NCI-H1092 (cell line): Measurements from ENCODE around the gene PTPRD.
"Not testable (repeated sequence)": the region's sequence is repeated elsewhere in the genome, so short reads cannot be mapped to it uniquely, and the experiment has no call there.

ENCODE experiments used
- DNase-seq: peaks from one replicate; lab custom pipeline; 2025; lab: John Stamatoyannopoulos, UW

Gene PTPRD

DNA sequence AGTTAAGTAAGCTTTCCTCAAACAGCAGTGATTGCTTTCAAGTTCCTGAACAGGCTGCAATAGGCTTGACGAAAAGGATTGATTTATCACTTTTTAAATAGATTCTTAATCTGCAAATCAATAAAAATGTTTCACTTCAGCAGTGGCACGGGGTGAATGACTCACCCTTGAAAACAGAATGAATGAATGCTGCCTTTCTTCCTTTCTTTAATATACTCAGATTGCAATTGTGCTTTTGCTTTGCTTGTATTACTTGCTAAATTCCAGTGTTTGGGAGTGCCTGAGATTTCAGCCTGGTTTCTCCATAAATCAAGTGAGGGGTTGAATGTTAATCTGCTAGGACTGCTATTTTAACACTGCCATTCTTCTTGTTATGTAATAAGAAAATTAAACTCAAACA, 1293.8 kb downstream of the PTPRD start:
- DNase-seq: no peak

DNA sequence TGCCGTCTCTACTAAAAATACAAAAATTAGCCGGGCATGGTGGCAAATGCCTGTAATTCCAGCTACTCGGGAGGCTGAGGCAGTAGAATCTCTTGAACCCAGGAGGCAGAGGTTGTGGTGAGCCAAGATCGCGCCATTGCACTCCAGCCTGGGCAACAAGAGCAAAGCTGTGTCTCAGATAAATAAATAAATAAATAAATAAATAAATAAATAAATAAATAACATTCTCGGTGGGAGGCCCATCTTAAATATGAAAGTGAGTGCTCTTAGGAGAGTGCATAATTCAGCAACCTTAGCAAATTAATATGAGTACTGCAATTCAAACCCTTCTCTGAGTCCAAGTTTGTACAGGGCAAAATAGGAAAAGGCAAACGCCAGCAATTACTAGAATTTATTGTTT, 1302.1 kb downstream of the PTPRD start:
- not testable (repeated sequence) for DNase-seq

DNA sequence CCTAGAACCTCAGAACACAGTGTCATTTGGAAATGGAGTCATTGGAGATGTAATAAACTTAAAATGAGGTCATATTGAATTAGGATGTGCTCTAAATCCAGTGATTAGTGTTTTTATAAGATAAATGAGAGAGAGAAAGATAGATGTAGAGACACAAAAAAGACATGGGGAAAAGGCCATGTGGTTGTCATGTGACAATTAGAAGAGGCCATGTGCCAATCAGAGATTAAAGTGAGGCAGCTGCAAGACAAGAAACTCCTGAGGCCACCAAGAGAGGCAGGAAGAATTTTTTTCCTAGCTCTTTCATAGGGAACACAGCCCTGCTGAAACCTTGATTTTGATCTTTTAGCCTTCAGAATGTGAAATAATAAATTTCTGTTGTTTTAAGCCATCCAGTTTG, 1307.2 kb downstream of the PTPRD start:
- no peak for DNase-seq

DNA sequence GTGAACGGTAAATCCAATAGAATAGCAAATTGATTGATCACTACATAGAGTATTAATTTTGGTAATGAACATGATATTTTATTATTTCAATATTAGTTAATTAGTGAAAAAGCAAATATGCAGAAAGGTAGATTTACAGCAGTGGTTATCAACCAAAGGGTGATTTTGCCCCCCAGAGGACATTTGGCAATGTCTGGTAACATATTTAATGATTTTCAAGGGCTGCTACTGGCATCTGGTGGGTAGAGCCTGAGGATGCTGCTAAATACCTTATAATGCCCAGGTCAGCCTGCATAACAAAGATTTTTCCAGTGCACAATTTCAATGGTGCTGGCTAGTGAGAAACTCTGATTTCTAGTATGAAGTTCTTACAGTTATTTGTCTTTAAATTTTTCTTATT, 1313.7 kb downstream of the PTPRD start:
- peak; percentile 43 for DNase-seq

DNA sequence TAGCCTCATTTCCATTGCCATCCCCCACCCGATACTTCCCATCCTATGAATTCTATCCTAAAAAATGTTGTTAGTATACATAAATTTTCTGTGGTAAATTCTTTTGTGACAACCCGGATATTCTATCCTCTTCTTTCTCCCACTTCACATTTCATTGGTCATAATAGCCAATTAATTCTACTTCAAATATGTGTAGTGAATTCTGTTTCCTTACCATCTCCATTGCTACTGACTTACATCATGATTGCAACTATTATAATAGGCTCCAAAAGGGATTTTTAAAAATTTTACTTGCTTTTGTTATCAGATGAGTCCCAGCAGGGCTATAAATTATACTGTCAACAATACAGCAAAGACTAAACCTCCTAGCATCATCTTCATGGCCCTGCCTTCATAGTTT, 1326.8 kb downstream of the PTPRD start:
- DNase-seq: no peak

DNA sequence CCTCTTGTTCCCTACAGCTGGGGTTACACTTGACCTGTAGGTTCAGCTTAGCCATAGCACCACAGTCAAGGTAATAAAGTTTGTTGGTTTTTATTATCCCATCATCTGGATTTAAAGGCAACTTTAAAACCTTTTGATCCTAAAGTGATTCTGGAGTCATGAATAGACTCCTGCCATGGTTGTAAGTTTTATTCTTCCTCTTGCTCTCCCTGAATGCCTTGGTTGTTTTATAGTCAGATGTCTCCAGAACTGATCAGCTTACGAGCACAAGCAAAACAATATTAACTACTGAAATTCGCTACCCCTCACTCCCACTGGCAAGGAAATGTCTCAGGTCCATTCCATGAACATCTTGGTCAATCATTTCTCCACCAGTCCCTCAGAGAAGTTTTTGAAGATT, 1328.6 kb downstream of the PTPRD start:
- DNase-seq: no peak

DNA sequence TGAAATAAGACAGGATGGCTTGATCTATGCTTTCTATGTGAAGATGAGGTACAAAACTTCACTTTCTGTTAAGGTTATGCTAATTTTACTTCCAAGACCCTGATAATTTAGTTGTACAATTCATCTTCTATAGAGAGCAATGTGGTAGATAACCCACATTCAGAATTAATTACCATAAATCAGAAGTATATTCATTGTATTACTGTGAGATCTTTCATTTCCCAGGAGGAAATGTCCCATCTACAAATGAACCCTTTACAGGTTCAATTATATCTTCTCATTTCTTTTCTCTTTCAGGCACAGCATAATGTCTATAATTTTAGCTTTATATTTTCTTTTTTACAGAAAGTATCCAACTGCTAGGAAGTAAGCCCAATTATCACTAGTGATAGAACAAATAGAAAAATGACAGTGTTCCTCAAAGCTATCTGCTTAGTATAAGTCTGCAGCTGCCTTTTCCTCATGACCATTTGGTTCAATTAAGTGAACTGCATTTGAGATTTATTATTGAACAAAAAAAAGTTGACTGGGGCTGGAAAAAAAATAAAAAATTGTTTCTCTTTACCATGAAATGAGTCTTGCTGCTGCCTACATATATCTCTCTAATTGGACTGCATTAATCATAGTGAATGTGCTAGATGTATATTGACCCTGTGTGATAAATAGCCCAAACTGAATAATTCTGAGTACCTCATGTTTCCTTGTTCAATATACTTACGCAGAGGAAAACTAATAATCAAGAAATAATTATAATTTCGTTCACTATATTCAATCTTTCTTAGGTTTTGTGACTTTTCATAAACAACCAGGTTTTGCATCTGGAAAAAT, 1329.4 kb downstream of the PTPRD start:
- DNase-seq: no peak

DNA sequence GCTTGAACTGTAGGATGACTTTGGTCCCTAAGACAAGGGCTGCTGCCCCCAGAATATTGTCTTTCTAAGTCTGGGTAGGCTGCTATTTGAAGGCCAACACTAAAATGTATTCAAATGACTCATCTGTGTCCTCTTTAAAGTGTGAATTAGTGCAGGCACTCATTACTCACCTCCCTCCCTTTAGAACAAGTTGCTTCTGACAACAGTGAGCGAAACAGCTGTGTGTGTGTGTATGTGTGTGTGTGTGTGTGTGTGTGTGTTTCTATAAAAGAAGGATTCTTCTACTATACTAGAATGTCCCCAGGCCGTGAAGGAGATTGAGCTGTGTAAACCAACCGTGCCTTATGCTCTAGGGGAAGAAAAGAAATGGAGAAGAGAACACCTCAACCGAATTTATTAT, 1337.2 kb downstream of the PTPRD start:
- DNase-seq: no peak

DNA sequence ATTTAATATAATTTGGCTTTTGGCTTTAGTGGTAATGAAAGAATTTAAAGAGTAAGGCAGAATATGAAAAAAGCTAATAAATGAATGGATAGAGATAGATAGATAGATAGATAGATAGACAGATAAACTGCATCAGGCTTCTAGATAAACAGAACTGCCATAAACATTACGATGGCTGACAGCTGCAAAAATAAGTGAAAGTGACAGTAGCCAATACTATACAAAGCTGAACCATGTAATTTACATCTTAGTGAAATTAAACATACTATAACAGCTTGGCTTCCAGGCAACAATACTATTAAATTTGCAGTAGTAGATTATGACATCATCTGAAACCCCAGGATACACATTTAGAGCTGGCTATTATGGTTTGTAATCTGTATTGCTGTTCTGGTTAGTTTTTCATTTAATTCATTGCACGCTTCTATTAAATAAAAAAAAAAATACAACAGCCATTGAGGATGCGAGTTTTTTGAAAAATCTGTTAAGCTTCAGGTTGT, 1354.8 kb downstream of the PTPRD start:
- DNase-seq: no peak

DNA sequence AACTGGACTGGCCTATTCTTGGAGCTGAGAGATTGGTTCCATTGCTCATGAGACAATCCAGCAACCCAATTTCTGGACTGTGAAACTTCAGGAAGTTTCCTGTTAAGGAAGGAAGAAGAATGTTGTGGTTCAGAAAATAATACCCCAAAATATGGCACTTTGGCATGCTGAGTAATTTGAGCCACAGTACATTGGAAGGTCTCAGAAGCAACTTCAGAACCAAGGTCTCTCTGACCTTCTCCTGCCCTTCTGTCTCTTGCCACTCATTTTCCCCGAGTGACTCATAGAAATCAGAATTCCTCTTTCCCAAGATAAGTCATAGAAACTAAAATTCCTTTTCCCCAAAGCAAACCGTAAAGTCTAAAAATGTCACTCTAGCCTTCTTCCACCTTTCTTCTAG, 1366.1 kb downstream of the PTPRD start:
- DNase-seq: no peak

DNA sequence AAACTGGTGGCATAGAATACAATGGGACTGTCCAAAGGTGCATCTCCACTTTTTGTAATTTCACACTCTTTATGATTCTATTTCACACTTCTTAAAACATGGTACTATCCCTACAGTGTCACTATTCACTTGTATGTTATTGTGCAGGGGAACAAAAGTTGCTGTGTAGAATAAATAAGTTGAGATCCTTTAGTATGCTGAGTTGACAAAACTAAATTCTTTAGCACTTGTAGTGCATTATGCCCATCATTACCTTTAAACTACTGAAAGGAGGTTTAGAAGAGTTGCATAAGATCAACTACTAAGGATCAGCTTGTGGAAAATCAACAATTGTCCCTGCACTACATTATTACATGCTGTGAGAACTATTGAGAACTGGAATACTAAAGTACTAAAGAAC, 1380.9 kb downstream of the PTPRD start:
- DNase-seq: no peak

DNA sequence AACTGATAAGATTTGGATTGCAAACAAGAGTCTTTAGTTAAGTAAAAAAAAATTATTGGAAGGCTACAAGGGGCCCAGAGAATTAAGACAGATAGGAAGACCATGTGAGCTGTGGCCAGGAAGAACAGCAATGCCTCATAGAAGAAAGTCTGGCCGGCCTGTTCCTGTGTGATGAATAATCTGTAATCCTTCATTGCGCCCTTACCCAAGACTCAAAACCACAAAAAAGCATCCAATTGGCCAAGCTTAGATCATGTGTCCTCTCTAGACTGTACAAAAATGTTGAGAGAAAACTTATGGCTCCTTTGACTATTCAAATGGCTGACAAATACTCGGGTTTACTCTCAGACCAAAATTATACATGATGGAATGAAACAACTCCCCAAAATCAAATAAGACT, 1383.5 kb downstream of the PTPRD start:
- no peak for DNase-seq

DNA sequence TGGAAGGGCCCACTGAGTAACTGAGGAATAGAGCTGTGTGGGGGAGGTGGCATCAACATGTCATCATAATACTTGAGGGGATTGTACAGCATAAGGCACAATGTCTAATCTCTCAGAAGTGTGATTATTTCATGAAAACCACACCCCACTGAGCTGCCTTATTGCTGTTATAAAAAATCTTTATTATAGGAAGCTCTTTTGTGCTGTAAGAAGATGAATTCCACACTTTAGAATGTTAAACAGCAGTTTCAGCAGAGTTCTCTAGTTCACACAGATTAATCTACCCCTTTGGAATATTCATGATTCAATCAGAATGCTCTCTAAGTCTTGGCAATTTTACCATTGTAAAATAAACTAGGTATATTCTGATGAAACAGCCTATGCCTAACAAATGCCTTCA, 1389.6 kb downstream of the PTPRD start:
- DNase-seq: no peak

DNA sequence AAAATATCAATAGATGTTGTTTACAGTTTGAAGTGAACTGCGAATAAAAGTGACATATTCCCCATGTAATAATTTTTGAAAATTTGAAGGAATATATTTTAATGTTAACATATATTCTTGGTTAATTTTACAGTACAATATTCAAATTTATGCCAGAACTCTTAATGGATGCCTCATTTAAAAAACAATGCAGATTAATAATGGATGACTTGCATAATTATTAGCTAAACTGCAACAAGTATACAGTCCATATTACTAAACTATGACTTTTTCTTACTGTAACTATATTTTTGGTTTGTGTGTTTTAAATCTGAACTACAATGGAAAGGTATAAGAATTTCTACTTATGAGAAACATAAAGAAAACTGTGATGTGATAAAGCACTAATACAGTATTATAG, 1390.1 kb downstream of the PTPRD start:
- no peak for DNase-seq

DNA sequence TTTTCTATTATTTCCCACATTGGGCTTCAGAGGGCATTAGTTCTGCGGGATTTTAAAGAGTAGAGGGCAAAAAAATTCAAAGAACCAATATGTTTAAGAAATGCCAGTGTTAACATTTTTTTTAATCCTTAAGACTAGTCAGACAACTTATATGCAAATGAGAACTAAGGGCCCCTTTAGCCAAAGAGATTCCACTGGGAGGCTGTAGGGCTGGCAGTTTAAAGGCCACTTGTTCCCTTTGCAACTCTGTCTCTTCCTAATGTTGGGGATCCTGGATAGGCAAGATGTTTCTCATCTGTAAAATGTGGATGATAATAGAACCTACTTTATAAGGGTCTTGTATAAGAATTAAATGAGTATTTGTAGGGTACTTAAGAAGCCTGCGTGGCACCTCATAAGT, 1395.9 kb downstream of the PTPRD start:
- DNase-seq: no peak

DNA sequence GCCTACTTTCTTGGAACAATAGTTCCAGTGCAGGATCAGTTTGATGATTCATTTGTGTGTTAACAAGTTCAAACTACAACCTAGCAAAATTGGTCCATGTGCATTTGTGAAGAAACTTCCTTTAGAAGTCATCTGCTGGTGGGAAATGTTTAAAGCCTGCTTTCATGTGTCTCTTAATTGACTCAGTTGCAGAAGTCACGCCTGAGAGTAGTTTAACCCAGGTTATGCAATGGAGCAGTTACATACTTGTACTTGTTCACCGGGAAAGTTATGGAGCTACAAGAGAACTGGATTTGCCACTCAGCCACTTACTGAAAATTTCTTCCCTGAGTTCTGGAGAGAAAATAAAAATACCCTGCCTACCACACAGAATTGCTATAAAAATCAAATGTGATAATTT, 1397.8 kb downstream of the PTPRD start:
- DNase-seq: no peak

DNA sequence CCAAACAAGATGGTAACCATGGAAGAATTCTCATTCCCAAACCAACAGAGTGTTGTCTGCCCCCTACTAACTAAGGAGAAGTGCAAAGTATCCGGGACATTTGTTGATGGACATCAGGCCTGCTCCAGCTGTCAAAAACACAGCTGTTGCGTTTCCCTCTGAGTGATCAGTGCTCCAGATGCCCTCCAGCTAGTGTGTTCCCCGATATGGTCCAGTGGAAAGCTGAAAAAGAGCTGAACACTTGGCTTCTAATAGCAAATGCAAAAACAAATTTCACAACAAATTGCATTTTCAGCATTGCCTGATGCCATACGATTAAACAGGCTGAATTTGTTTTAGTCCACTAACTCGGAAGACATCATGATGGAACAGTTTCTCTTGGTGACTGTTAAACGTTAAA, 1398.7 kb downstream of the PTPRD start:
- DNase-seq: no peak

DNA sequence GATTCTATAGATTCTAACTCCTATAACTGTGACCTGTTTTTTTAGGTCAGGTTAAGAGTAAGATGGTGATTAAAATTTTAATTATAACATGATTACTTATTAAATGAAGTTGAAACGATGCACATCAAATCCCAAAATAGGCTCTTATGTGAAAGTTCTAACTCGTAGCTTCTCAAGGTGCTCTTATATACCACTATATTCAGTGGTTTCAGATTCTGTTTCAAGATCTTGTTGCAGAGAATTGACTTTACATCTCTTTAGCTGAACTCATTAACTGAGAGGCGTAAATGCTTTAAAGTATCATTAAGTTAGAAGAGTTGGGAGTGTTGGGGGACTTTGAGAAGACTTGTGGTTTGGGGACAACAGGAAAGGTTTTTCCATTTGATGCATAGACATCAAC, 1399.8 kb downstream of the PTPRD start:
- no peak for DNase-seq

DNA sequence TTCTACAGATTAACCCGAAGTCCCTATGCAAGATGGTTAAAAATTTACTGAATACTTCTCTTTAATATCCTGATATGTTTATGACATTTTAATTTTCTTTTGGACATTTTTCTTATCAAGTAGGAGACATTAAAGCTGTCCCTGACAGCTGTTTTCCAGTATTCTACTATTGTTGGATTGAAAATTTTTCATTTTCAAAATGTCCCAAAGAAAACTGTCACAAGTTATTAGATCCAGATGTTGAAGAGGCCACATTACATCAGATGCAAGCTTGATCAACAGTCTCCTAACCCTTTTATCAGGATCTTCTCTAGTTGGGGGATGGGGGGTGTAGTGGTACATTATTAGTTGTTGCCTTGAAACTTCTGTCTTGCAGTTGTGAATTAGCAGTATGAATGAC, 1410.5 kb downstream of the PTPRD start:
- DNase-seq: no peak

DNA sequence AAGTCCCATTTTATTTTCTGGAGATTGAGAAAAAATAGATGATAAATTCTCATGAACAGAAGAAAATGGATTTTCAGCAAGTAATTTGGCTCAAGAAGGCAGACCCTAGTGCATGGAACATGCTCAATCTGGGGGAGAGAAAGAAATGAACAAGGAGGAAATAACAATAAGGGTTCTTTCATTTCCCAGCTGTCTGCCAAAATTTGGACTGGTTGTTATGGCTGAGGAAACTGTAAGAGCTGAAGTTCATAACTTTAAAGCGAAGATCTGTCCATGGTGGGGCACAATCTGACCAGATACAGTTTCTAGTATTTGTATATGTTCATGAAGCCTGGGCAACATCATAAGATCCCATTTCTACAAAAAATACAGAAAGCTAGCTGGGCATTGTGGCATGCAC, 1426.7 kb downstream of the PTPRD start:
- no peak for DNase-seq

DNA sequence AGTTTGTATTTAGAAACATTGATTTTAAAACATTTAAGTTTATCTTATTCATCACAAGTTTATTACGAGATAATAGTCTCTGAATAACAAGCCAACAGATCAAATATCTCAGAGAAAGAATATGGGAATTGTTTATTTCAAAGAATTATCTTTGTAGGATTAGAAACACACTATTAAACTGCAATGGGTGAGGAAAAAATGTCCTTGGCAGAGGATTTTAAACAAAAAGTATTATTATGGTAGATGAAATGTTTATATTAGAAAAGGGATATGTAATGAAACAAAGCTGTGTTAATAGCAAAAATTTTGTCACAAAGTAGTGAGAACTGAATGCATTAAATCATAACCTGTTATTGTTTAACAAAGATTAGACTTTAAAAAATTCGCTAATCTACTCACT, 1430.4 kb downstream of the PTPRD start:
- no peak for DNase-seq

DNA sequence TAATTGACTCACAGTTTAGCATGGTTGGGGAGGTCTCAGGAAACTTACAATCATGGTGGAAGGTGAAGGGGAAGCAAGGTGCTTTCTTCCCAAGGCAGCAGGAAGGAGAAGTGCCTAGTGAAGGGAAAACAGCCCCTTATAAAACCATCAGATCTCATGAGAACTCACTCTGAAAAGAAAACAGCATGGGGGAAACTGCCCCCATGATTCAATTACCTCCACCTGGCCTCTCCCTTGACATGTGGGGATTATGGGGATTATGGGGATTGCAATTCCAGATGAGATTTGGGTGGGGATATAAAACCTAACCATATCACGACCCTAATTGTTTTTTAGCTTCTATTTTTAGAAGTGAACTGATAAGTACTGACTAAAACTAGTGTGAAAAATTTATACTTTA, 1435.7 kb downstream of the PTPRD start:
- no peak for DNase-seq

DNA sequence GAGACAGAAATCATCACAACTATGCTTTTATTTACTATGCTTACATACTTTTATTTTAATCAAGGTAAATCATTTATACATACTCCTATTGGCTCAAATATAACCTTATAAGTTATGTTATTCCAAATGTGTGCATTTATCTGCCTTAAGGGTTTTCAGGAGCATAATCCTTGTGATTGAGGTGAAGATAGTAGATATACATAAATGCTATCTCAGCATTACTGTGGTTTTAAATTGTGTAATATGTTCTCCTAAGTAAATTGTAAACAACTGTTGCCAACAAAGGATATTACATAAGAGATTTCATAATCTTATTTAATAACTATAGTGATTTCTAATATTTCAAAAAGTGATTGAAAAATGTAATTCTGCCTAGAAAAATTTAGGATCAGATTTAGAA, 1438.4 kb downstream of the PTPRD start:
- DNase-seq: no peak

DNA sequence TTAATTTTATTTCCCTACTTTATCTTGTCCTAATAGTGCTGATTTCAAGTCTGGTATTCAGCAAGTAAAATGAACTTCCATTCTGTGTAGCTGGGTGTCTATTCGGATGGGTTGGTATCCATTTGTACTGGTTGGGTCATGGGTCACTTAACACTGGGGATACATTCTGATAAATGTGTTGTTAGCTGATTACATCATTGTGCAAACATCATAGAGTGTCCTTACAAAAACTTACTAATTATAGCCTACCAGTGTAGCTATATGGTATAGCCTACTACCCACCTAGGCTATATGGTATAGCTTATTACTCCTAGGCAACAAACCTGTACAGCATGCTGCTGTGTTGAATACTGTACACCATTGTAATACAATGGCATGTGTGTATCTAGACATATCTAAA, 1439.5 kb downstream of the PTPRD start:
- DNase-seq: no peak
